ENCODE data around the gene MAZ.
"Not testable (repeated sequence)": the region's sequence is repeated elsewhere in the genome, so short reads cannot be mapped to it uniquely, and the experiment has no call there.

Gene MAZ

DNA sequence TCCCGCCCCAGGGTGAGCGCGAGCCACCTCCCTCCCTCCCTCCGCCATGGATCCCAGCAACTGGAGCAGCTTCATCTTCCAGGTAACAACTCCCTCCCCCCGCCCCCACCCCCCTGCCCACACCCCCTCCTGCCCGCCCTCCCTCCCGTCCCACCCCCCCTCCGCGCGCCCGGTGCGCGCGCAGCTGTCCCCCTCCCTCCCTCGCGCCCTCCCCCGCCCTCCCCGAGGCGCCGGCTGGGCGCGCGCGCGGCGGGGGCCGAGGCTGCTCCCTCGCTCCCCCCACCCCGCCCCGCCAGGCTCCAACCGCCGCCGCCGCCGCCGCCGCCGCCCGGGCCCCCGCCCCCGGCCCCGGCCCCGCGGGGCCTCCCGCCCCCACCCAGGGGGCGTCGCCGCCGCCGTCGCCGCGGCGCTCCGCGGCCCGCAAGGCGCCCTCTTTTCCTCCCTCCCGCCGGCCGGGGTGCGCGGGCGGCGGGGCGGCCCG is at the start of gene MAZ:
Gene MAZ (plus strand): TSS at position 431 of the 481 bp plus-strand sequence. CDS start 173 bp downstream, outside the sequence.
- peak; percentile 81 for DNase-seq (ENCODE audit: low spot score)

DNA sequence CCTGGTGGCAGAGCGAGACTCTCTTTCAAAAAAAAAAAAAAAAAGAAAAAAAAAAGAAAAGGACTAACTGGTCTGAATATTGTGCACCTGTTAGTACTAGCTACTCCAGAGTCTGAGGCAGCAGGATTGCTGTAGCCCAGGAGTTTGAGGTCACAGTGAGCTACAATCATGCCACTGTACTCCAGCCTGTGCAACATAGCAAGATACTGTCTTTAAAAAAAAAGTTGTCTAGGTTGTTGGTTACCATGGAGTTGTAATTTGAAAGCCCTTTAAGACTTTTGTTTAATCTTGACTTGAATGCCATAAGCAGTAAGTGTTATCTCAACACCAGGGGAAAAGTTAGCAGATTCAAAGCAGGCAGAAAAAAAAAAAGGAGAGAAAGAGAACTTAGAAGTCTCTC is 49.7 kb upstream of the MAZ start:
- DNase-seq (ENCODE audit: low spot score): no peak

DNA sequence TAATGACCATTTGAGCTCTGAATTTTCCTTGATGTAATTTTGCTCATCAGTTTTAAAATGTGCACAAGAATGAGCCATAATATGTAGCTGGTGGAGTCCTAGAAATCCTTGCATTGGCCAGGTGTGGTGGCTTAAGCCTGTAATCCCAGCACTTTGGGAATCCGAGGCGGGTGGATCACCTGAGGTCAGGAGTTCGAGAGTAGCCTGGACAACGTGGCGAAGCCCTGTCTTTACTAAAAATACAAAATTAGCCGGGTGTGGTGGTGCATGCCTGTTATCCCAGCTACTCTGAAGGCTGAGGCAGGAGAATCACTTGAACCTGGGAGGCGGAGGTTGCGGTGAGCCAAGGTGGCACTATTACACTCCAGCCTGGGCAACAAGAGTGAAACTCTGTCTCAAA is 49.2 kb upstream of the MAZ start:
- DNase-seq (ENCODE audit: low spot score): not testable (repeated sequence)

DNA sequence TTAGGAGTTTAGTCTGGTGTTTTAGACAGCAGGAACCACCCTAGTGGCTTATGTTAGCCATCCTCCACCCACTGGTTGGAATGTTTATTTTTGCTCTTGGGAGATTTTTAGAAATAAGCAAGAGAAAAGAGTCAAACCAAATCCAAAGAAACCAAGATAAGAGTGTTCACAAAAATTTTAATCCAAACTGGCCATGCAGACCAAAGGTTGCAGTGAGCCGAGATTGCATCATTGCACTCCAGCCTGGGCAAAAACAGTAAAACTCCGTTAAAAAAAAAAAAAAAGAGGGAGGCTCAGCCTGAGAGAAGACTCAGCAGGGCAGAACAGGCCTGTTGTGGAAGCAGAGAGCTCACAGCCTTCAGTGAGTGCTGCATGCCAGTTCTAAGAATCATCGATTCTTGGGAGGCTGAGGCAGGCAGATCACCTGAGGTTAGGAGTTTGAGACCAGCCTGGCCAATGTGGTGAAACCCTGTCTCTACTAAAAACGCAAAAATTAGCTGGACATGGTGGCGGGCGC is 48.3 kb upstream of the MAZ start:
- DNase-seq (ENCODE audit: low spot score): no peak

DNA sequence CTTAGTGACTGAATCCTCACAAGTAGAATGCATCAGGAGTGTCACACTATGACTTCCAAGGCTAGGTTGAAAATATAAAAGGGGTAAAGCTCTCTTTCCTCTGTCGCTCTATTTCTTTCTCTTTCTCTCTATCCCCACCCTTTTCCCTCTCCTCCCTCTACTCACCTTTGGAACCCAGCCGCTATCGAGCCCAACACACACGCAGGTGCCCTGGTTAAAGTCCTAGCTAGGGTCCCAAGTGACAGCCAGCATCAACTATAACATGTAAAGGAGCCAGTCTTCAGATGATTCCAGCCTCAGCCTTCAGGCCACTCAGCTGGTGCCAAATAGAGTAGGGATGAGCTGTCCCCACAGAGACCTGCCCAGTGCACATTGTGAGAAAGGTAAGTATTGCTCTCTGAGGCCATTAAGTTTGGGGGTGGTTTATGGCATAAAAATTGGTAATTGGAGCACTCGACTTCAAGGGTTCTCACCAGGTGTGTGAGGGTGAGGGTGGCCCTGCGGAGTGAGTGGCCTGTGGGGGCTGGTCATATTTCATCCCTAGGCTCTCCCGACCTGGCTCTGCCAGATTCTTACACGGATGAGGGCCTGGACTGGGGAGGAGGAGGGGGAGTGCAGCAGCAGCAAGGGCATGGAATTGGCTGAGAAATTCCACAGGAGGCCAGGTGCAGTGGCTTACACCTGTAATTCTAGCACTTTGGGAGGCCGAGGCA is 45.6 kb upstream of the MAZ start:
- no peak for DNase-seq (ENCODE audit: low spot score)

DNA sequence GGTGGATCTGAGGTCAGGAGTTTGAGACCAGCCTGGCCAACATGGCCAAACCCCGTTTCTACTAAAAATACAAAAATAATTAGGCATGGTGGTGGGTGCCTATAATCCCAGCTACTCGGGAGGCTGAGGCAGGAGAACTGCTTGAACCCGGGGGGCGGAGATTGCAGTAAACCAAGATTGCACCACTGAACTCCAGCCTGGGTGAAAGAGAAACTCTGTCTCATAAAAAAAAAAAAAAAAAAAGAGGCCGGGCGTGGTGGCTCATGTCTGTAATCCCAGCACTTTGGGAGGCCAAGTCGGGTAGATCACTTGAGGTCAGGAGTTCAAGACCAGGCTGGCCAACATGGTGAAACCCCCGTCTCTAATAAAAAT is 45.1 kb upstream of the MAZ start:
- not testable (repeated sequence) for DNase-seq (ENCODE audit: low spot score)

DNA sequence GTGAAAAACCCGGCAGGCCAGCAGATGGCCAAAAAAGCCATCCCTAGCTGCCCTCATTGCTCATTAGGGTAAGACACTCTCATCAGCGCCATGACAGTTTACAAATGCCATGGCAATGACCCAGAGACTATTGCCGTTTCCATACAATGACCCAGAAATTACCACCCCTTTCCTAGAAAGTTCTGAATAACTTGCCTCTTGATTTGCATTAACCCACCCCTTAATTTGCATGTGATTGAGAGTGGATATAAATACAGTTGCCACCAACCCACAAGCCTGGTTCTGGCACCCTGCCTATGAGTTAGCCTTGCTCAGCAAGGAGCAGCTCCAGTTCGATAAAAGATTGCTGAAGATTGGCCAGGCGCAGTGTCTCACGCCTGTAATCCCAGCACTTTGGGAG is 44.4 kb upstream of the MAZ start:
- no peak for DNase-seq (ENCODE audit: low spot score)

DNA sequence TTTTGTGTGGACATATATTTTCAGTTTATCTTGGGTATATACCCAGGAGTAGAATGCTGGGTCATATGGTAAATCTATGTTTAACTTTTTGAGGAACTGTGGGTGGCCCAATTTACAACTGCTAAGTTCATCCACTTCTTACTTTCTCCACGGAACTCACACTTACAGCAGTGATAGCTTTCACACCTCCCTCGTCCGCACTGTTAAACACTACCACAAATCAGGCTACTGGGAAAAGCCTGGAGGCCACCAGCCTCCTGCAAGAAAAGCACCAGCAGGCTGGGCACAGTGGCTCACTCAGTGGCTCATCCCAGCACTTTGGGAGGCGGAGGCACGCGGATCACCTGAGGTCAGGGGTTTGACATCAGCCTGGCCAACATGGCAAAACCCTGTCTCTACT is 43.0 kb upstream of the MAZ start:
- DNase-seq (ENCODE audit: low spot score): no peak

DNA sequence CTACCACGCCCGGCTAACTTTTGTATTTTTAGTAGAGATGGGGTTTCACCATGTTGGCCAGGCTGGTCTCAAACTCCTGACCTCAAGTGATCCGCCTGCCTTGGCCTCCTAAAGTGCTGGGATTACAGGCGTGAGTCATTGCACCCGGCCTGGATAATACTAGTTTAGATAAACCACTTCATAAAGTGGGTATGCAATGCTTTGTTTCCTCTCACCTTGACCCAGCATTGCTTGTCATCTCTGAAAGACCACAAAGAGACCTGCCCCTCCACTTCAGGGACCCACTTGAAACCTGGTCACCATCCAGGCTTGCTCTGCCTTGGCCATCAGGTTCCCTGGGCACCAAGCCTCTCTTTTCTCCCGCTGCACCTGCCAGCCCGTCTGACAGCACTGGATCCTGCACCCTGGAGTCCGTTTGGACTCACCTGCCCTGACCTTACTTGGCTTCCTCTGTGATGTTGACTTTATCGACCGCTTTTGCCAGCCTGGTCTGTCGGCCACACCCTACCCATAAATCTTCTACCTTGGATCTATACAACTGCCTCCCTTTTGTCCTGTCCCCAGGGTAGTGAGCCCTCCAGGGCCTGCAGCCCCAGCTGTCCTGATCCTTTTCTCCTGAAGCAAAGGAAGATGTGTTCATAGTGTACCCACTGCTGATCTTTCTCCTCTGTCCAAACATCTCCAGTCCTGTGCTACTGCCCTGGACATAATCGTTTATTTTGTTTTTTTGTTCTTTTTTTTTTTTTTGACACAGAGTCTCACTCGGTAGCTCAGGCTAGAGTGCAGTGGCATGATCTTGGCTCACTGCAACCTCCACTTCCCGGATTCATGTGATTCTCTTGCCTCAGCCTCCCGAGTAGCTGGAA is 40.9 kb upstream of the MAZ start:
- DNase-seq (ENCODE audit: low spot score): peak; percentile 52

DNA sequence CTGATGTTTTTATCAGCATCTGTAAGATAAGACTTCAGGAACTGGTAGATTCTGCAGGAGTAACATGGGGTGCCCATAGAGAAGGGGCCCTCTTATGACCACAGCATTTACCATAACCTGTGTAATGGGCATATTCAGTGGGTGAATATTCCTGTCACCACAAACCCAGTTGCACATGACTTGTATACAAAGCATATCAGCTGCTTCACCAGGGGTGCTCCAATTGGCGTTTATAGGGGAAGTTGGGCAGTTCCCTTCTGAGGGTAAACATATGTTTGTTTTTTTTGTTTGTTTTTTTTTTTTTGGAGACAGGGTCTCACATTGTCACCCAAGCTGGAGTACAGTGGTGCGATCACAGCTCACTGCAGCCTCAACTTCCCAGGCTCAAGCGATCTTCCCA is 39.8 kb upstream of the MAZ start:
- DNase-seq (ENCODE audit: low spot score): no peak

DNA sequence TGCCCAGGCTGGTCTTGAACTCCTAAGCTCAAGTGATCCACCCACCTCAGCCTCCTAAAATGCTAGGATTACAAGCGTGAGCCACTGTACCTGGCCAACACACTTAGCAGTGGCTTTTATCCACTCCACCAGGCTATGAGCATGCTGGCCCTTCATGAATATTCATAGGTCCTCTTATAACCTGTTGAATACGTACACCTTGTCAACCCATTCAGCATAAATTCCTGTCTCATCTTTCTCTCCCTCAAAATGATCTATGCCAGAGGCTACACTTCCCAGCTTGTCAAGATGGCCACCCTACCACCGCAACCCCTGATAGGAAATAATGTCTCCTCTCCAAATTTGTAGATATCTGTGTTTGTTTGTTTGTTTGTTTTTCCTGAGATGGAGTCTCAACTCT is 39.3 kb upstream of the MAZ start:
- DNase-seq (ENCODE audit: low spot score): no peak

DNA sequence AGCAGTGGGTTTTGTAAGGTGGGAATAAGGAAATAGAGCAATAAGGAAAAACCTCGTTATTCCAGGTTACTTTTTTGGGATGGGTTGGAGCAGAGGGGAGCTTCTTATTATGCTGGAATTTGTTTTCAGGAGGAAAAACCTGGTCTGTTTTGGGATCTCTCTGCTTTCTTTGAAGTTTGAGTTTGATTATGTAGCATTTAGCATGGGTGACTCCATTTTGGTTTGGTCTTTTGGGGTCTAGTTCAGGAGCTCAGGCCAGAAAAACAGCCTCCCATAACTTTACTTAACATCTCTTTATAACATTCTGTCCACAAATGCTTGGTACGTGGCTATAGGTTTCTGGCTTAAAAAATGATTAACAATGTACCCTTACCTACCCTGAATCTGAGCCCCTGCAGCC is 36.8 kb upstream of the MAZ start:
- DNase-seq (ENCODE audit: low spot score): no peak

DNA sequence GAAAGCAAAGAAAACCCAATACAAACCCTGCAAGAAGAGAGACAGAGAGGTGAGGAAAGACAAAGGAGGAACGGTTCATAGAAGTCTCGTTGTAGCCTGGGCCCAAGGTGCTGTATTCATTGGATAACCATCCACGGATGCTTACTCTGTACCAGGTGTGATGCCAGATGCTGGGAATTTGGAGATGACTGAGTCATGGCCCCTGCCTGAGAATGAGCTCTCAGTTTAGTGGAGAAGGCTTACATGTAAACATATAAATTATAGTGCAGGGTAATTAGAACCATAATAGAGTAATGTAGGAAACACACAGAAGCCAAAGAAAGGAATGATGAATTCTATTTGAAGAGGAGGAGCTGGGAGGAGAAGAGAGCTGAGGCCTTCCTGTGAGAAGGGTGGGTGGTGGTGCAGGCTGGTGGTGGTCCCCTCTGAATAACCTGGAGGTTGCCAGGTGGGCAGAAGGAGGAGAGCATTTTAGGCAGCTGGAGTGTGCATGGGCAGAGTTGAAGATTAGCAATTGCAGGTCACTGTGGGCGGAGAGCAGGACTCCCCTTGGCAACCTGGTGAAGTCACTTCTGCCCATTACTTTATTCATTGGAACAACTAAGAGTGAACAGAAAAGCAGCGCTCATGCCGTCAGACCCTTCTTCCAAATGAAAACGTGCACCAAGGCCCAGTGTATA is 35.9 kb upstream of the MAZ start:
- DNase-seq (ENCODE audit: low spot score): no peak

DNA sequence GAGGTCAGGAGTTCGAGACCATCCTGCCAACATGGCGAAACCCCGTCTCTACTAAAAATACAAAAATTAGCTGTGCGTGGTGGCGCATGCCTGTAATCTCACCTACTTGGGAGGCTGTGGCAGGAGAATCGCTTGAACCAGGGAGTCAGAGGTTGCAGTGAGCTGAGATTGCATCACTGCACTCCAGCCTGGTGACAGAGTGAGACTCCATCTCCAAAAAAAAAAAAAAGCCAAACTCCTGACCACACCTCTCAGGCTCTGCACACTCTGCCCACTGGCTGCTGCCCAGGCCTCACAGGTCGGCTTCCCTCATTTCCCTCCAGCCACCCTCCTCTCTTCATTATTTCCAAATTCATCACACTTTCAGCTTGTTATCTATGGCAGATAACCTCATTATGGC is 34.0 kb upstream of the MAZ start:
- not testable (repeated sequence) for DNase-seq (ENCODE audit: low spot score)

DNA sequence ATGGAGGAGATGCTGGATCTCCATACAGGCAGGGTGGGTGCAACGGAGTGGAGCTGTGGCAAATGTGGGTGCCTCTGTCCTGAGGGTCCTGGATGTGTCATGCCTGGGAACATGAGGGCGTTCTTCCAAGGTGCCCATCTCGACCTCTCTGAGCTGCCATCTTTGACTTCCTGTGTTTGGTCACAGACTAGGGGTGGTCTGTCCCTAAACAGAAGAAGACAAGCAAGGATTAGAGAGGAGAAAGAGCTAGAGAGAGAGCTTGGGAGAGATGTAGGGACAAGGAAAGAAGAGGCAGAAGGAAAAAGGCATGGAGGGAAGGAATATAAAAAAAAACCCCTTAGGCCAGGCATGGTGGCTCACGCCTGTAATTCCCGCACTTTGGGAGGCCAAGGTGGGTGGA is 31.6 kb upstream of the MAZ start:
- no peak for DNase-seq (ENCODE audit: low spot score)

DNA sequence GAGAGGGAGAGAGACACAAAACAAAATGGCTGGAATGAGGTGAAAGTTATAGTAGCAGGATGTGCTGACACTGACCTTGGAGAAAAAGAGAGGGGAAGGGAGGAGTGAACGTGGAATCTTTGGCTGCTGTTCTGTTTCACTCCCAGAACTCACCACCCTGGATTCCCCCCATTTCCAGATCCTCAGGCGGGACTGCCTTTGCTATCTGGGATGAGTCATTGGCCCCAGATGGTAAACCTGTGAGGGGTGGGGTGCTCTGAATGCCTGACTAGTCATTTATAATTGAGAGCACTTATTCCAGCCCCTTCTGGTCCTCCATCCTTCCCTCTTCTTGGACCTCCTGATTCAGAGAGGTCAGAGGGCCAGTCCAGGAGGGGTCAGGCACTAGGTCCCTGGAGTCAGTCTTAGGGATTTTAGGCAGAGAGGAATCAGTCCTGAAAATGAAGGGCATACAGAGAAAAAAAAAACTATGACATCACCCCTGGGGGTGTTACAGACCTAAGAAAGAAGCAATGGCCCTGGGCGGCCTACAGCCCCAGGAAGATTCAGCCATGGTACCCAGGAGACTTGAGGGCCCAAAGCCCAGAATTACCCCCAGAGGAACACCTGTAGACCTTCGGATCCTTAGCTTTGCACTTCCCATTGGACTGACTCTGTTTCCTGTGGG is 30.5 kb upstream of the MAZ start:
- peak; percentile 15 for DNase-seq (ENCODE audit: low spot score)

DNA sequence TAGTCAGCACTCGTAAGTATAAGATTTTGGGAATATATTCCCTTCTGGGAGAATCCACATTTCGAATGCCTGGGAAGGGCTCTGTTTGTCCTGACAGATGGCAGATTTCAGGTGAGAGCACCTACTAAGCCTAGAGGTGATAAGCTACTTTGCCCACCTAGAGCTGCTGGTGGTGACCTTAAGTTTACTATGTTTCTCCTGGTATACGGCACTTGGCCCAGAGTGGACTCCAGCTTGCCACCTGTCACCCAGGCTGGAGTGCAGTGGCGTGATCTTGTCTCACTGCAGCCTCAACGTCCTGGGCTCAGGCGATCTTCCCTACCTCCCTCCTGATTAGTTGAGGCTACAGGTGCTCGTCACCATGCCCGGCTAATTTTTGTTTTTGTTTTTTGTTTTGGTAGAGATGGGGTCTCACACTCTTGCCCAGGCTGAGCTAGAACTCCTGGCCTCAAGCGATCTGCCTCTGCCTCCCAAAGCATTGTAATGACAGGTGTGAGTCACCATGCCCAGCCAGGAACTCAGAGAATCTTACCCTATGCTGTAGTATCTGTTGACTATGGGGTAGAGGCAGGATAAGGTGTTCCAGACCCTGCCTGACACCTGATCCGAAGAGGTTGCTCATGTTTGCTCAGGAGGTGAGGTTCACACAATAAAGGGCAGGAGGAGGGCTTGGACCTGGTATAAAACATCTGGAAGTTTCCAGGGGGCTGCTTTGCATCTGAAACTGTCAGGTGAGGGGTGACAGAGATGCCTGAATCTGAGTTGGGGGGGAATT is 28.6 kb upstream of the MAZ start, which contains the start of gene ZG16:
Gene ZG16 (plus strand): TSS at position 681 of the 775 bp plus-strand sequence. CDS start 1,011 bp downstream, outside the sequence.
- no peak for DNase-seq (ENCODE audit: low spot score)

DNA sequence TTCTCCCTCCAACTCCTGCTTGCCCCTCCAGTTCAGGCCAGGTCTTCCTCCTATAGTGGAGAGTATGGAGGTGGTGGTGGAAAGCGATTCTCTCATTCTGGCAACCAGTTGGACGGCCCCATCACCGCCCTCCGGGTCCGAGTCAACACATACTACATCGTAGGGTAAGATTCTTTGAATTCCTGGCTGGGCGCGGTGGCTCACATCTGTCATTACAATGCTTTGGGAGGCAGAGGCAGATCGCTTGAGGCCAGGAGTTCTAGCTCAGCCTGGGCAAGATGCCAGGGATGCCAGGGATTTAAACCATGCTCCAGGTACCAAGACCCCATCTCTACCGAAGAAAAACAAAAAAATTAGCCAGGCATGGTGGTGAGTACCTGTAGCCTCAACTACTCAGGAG is 26.9 kb upstream of the MAZ start:
- no peak for DNase-seq (ENCODE audit: low spot score)

DNA sequence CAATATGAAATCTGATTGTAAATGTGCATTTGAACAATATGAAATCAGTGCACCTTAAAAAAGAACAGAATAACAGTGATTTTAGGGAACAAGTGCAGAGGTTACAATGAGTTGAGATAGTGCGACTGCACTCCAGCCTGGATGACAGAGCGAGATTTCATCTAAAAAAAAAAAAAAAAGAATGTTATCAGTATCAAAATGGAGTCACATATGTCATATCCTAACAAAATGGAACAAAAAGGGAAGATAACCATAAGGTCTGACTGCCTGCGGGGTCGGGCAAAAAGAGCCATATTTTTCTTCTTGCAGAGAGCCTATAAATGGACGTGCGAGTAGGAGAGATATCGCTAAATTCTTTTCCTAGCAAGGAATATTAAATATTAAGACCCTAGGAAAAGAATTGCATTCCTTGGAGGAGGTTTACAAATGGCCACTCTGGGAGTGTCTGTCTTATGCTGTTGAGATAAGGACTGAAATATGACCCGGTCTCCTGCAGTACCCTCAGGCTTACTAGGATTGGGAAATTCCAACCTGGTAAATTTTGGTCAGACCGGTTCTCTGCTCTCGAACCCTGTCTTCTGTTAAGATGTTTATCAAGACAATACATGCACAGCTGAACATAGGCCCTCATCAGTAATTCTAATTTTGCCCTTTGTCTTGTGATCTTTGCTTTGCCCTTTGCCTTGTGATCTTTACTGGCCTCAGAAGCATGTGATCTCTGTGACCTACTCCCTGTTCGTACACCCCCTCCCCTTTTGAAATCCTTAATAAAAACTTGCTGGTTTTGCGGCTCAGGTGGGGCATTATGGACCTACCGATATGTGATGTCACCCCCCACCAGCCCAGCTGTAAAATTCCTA is 23.0 kb upstream of the MAZ start:
- DNase-seq (ENCODE audit: low spot score): not testable (repeated sequence)

DNA sequence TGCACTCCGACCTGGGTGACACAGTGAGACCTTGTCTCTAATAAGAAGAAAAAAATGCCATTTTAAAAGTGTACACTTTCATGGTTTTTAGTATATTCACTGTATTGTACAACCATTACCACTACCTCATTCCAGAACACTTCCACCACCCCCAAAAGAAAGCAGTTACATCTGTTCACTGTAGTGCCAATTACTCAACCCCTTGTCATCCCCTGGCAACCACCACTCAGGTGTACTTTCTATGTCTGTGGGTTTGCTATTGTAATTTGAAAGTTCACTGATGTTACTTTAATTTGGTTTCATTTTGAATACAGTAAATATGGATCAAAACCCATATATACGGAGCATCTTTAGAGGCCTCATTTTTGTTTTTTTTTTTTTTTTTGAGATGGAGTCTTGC is 22.2 kb upstream of the MAZ start:
- DNase-seq (ENCODE audit: low spot score): no peak
